ELF-1 (cell line): Measurements from ENCODE around the gene CD300LG.
"Not testable (repeated sequence)": the region's sequence is repeated elsewhere in the genome, so short reads cannot be mapped to it uniquely, and the experiment has no call there.

Source experiments
- DNase-seq: peaks from one replicate; pipeline ENCODE4 v3.0.0-alpha.2; 2016; ENCODE audit warnings: low read depth, low spot score

The CD300LG gene

GRCh38 chr17:43854498-43854897 is 7.5 kb downstream of the CD300LG start:
- no peak for DNase-seq

GRCh38 chr17:43855061-43855460 is 8.1 kb downstream of the CD300LG start:
- DNase-seq = no peak

DNA sequence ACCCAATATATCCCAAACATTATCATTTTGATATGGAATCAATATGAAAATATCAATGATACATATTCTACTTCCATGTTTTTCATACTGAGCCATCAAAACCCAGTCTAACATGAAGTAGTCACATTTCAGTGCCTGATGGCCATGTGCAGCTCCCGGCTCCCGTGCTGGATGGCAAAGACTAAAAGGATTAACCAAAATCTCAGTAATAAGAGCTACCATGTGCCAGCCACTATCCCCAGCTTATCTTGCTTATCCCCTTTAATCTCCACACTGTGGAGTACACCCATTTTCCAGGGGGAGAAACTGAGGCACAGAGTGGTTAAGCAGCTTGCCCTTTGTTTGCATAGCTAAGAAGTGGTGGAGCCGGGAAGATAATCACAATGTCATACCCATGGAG is 9.2 kb downstream of the CD300LG start:
- DNase-seq = no peak

DNA sequence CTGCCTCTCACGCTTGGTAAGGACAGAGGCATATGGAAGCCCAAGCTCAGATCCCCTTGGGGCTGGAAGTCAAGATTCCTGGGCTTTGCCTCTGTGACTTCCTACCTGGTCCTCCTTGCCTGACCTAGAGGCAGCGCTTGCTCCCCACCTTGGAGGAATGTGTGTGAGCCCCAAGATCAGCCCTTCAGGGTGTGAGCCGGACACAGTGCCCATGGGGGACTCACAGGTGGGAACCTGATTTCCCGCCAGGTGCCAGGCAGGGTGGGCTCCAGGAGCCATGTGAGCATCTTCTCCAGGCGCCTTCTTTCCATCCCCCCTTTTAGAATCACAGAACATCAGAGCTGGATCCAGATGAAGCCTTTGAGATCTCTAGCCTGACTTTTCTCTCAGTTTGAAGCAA is 10.2 kb downstream of the CD300LG start:
- DNase-seq = no peak

DNA sequence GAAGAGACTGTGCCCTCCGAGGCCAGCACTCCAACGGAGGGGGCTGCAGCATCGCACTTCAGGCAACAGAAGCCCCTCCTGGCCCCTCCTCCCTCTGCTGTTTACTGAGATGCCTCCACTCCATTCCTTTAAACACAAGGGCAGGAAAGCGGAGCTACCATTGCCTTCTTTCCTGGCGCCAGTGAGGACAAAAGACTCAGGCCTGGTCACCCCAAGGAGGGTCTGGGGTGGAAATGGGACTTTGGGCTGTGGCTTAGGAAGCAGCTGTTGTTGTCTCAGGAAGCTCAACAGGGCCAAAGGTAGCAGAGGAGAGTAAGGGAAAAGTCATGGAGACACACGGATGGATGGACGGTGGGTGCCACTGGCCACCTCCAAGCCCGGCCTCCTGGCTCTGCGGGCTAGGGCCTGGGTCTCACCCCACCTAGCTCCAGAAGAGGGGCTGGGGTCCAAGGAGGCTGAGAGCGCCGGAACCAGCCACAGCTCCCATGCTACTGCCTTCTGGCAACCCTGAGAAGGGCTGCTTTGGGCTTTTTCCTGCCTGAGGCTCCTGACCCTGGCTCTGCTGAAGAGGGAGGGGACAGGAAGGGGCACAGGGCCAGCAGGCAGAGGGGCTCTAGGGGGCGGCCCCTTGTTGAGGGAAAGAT is 11.1 kb downstream of the CD300LG start:
- no peak for DNase-seq

DNA sequence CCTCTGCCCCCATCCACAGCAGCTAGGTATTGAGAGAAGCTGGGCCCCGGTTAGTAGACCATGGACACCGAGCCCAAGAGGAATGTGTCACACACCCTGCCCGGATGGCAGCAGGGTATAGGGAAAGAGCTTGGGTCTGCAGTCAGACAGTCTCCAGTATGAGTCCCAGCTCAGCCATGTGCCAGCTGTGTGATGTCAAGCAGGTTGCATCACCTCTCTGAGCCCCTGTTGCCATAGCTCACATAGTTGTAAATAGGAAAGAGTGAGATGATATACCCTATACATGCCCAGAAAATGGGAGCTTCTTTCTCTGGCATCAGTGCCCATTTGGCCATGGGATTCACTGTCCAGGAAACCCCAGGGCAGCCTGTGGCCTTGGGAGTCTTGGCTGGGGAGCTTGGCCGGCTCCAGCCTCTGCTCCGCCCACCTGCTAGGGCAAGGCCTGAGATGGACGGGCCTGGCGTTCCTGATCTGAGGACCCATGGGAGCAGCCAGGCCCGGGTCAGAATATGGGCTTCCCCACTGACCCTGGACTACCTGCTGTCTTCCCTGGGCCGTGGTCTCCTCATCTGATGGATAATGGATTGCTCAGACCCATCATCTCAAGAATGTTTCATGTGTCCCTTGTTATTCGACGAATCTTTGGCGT is 13.2 kb downstream of the CD300LG start:
- DNase-seq = no peak

GRCh38 chr17:43860927-43861622 is 14.1 kb downstream of the CD300LG start:
- no peak for DNase-seq

DNA sequence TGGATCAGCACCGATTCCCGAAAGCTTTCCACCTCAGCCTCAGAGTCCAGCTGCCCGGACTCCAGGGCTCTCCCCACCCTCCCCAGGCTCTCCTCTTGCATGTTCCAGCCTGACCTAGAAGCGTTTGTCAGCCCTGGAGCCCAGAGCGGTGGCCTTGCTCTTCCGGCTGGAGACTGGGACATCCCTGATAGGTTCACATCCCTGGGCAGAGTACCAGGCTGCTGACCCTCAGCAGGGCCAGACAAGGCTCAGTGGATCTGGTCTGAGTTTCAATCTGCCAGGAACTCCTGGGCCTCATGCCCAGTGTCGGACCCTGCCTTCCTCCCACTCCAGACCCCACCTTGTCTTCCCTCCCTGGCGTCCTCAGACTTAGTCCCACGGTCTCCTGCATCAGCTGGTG is 15.0 kb downstream of the CD300LG start:
- DNase-seq = no peak

DNA sequence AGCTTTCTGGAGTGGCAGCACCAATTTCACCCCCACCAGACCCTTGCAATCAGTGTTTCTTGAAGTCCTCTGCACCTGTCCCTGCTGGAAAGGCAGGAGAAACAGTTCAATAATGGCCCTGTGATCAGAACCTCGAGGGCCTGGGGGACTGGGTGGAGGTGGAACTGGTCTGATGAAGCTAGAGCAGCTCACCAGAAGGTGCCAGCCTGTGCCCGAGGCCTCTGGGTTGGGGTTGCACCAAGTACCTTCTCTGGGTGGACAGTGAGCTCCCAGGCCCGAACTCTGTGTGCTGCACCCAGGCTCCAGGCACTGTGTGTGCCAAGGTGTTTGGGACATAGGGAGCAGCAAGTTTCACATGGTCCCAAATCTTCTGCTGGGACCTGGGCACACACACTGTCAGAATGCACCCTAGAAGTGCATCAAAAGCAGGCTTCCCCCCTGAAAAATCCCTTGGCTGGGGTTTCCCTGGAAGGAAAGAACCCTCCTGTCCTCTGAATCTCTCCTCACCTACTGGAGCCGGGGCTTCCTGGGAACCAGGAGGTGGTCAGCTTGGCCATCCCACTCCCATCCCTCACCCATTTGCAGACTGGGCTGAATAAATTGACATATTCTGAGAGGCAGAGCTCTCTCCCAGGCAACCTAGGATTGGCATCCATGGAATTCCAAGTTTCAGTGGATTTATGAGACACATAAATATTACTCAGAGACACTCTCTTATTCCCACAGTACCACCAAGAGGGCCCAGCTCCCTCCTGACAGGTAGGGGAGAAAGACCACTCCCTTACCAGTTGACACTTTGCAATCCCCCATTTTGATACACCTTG is 17.4 kb downstream of the CD300LG start:
- no peak for DNase-seq

DNA sequence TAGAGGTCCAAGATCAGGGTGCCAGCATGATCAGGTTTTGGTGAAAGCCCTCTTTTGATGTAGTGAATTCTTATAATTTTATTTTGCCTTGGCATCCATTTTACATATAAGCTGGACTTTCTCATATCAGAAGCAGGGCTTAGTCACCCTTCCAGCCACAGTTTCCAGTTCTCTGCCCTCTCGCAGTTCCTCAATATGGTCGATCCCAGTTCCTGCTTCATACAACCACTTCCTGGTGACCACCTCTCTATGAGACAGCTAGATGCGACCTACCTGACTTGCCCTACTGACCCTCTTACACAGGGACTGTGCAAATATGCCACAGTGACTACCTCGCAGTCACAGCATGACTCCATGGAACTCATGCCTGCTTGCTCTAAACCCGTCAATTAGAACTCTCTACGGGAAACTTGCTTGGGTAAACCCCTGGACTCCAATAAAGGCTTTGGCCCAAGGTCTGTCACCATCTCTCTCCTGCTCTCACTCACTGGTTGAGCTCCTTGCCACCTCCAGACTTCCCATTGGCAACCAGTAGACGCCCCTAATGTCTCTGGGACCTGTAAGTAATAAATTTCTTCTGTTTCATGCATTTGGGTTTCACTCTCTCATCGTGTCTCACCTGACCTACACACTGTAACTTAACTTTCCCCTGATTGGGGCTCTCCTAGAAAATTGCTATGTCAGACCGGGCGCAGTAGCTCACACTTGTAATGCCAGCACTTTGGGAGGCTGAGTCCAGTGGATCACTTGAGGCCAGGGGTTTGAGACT is 21.4 kb downstream of the CD300LG start:
- DNase-seq = no peak

DNA sequence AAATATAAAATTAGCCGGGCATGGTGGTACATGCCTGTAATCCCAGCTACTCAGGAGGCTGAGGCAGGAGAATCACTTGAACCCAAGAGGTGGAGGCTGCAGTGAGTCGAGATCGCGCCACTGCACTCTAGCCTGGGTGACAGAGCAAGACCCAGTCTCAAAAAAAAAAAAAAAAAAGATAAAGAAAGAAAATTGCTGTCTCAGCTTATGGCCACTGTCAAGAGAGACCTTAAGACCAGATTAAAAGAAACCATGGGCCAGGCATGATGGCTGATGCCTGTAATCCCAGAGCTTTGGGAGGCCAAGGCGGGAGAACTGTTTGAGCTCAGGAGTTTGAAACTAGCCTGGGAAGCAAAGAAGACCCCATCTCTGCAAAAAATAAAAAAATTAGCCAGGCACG is 22.1 kb downstream of the CD300LG start:
- not testable (repeated sequence) for DNase-seq

DNA sequence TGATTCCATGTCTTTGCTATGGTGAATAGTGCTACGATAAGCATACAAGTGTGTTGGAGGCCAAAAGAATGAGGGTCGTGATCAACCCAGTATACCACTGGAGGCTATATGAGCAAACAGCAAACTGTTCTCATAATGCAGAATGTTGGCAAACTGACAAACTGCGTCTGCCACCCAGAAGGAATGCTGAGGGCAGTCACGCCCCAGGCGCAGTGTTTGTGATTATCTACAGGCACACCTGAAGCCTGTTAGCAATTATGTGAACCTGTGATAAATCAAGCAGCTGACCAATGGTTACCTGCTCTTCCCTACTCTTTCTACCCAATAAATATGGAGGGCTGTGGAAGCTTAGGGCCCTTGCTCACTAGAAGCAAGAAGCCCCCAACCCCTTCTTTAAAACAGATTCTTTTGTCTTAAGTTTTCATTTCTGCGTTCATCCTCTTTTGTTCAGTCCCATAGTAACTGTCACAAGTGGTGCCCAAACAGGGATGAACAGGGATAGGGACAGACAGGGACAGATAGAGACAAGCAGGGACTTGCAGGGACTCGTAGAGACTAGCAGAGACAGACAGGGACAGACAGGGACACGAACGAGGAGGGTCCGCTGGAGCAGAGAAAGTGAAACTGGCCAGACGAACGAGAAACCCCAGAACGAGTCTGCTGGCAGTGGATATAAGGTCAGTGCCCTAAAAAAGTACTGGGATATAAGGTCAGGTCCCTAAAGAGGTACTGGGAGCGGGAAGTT is 25.1 kb downstream of the CD300LG start:
- no peak for DNase-seq

DNA sequence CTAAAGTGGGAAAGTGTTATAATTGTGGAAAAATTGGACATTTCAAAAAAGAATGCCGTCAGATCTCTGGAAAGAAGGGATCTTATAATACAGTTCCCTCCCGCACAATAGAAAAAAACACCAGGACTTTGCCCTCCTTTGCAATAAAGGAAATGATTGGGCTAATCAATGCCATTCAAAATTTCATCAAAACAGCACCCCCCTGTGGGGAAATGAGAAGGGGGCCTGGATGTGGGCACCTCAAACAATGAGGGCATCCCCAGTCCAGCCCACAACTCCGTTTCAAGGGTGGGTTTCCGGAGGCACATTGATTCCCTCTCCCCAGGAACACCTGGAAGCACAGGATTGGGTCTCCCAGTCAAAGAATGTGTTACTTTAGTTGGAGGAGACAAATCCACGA is 26.1 kb downstream of the CD300LG start:
- DNase-seq = no peak

GRCh38 chr17:43873815-43874214 is 26.8 kb downstream of the CD300LG start:
- no peak for DNase-seq

- DNase-seq = no peak
Observed at GRCh38 chr17:43874293-43874692, 27.3 kb downstream of the CD300LG start.

- DNase-seq = no peak
Observed at GRCh38 chr17:43875476-43876147, 28.6 kb downstream of the CD300LG start.

- no peak for DNase-seq
Observed at GRCh38 chr17:43877031-43877430, 30.1 kb downstream of the CD300LG start.

DNA sequence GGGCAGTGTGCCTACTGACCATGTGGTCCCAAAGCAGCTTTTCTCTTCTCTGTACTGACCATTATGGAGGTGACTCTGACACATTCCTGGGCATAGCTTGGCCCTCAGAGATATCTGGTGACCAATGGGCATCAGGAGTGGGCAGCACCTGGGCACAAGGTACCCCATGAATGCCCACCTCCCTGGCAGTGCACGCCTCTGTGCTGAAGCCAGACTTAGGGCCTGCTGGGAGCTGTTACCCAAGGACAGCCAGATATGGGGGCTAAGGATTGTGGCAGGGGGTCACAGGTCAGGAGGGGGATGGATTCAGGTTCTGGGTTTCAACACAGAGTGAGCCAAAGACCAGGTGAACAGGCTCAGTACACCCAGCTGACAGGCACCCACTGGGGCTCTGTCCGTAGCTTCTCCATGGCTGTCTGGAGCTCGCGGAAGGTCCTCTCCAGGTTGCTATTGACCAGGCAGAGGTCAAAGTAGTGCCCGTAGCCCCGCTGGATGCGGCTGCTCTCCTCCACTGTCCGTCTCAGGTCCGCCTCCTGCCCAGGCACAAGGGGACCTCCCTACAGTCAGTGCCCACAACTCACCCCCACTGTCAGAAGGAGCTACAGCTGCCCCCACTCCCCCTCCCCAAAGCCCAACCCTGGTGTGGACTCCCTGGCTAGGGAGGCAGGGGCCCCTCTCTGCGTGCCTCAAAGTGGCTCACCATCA is 30.6 kb downstream of the CD300LG start:
- no peak for DNase-seq
